Nucleus accumbens (tissue), 56 donors: ENCODE measurements around the gene SIMC1.
"Not testable (repeated sequence)": the region's sequence is repeated elsewhere in the genome, so short reads cannot be mapped to it uniquely, and the experiment has no call there.

ENCODE experiments used
- DNase-seq, 56 donors: peaks; one replicate each; lab custom pipeline; 2025; lab: John Stamatoyannopoulos, UW

Gene SIMC1

GRCh38 chr5:176214466-176215021 is 23.7 kb upstream of the SIMC1 start:
- not testable (repeated sequence) for DNase-seq

- not testable (repeated sequence) for DNase-seq
These were observed 21.8 kb upstream of the SIMC1 start for GRCh38 chr5:176216393-176216916.

- not testable (repeated sequence) for DNase-seq
These were observed 21.0 kb upstream of the SIMC1 start for GRCh38 chr5:176217188-176217729.

- DNase-seq = not testable (repeated sequence)
These were observed 20.5 kb upstream of the SIMC1 start for GRCh38 chr5:176217764-176218163.

- DNase-seq = not testable (repeated sequence)
These were observed 16.2 kb upstream of the SIMC1 start for GRCh38 chr5:176222006-176222405.

- not testable (repeated sequence) for DNase-seq
These were observed 9.9 kb upstream of the SIMC1 start for GRCh38 chr5:176228358-176228757.

GRCh38 chr5:176233253-176233652 is 5.0 kb upstream of the SIMC1 start:
- DNase-seq = not testable (repeated sequence)

GRCh38 chr5:176235155-176235554 is 3.1 kb upstream of the SIMC1 start:
- DNase-seq = not testable (repeated sequence)

- DNase-seq = not testable (repeated sequence)
These were observed 540 bp downstream of the SIMC1 start for GRCh38 chr5:176238645-176239283.

GRCh38 chr5:176239304-176239703 is 1.1 kb downstream of the SIMC1 start:
- not testable (repeated sequence) for DNase-seq

- DNase-seq = not testable (repeated sequence)
These were observed 6.1 kb downstream of the SIMC1 start for GRCh38 chr5:176244318-176244717.

- not testable (repeated sequence) for DNase-seq
These were observed 6.8 kb downstream of the SIMC1 start for GRCh38 chr5:176245074-176245473.

GRCh38 chr5:176245489-176245888 is 7.3 kb downstream of the SIMC1 start:
- DNase-seq = not testable (repeated sequence)

GRCh38 chr5:176250691-176251090 is 12.5 kb downstream of the SIMC1 start:
- not testable (repeated sequence) for DNase-seq

- DNase-seq = not testable (repeated sequence)
These were observed 13.9 kb downstream of the SIMC1 start for GRCh38 chr5:176252171-176252570.

GRCh38 chr5:176253370-176254065 is 15.3 kb downstream of the SIMC1 start:
- DNase-seq = not testable (repeated sequence)

- DNase-seq = not testable (repeated sequence)
These were observed 15.8 kb downstream of the SIMC1 start for GRCh38 chr5:176254066-176254393.

GRCh38 chr5:176257871-176258505 is 19.8 kb downstream of the SIMC1 start:
- DNase-seq = not testable (repeated sequence)

- not testable (repeated sequence) for DNase-seq
These were observed 22.5 kb downstream of the SIMC1 start for GRCh38 chr5:176260682-176261081.

GRCh38 chr5:176266448-176266847 is 28.2 kb downstream of the SIMC1 start:
- DNase-seq = not testable (repeated sequence)

GRCh38 chr5:176289018-176289417 is 50.8 kb downstream of the SIMC1 start:
- DNase-seq = not testable (repeated sequence)
